ENCODE results near the gene PODNL1. TPM values are rescaled to one million over a fixed set of nuclear protein-coding genes. Genes with fewer than 3 reads are reported as not detected.

The PODNL1 gene
- total RNA-seq, 2 donors from 2014 or later, result 0.50 to 9.1 TPM

- no peaks in the 10 kb centered on the region for H3K27me3 ChIP-seq (replicated peaks; ENCODE audit: insufficient read depth)
- no peak for DNase-seq (ENCODE audit: low spot score)
- H3K27ac ChIP-seq, result no peak overlapping the region
- no peak overlapping the region for H3K4me3 ChIP-seq
- intact Hi-C loops (cut with DNase I), result no loop called here
- peaks cover 6% of the 10 kb centered on the region for H3K4me1 ChIP-seq (replicated peaks)
- 87% methylated on average over 8 of the region's 8 CpGs for WGBS
- H3K9me3 ChIP-seq, result no peaks in the 10 kb centered on the region
- peaks cover 9 to 12% of the 10 kb centered on the region in 2 donors for H3K36me3 ChIP-seq
- TF ChIP-seq POLR2AphosphoS5 (IDR thresholded peaks at IDR 0.05), result no peak
- no peak for TF ChIP-seq POLR2A (IDR thresholded peaks at IDR 0.05)
- TF ChIP-seq CTCF (IDR thresholded peaks at IDR 0.05), result no peak
Measured at GRCh38 chr19:13957051-13957450, 18.8 kb upstream of the PODNL1 start.

GRCh38 chr19:13956365-13956744 is 18.1 kb upstream of the PODNL1 start:
- no peak overlapping the region for H3K27ac ChIP-seq
- intact Hi-C loops (cut with DNase I), result no loop called here
- DNase-seq (ENCODE audit: low spot score), result no peak
- TF ChIP-seq POLR2AphosphoS5 (IDR thresholded peaks at IDR 0.05), result no peak
- TF ChIP-seq POLR2A (IDR thresholded peaks at IDR 0.05), result no peak
- no peak for TF ChIP-seq CTCF (IDR thresholded peaks at IDR 0.05)
- peaks cover 9 to 12% of the 10 kb centered on the region in 2 donors for H3K36me3 ChIP-seq
- peaks cover 6% of the 10 kb centered on the region for H3K4me1 ChIP-seq (replicated peaks)
- H3K27me3 ChIP-seq (replicated peaks; ENCODE audit: insufficient read depth), result no peaks in the 10 kb centered on the region
- H3K9me3 ChIP-seq, result no peaks in the 10 kb centered on the region
- 89% methylated on average over 15 of the region's 16 CpGs for WGBS
- H3K4me3 ChIP-seq, result no peak overlapping the region

GRCh38 chr19:13955662-13956364 is 17.6 kb upstream of the PODNL1 start:
- 89% methylated on average over 39 of the region's 42 CpGs for WGBS

GRCh38 chr19:13954185-13954584 is 16.0 kb upstream of the PODNL1 start:
- no peak for DNase-seq (ENCODE audit: low spot score)
- no peaks in the 10 kb centered on the region for H3K9me3 ChIP-seq
- no peak overlapping the region for H3K27ac ChIP-seq
- intact Hi-C loops (cut with DNase I), result no loop called here
- H3K4me1 ChIP-seq (replicated peaks), result peaks cover 6% of the 10 kb centered on the region
- no peaks in the 10 kb centered on the region for H3K27me3 ChIP-seq (replicated peaks; ENCODE audit: insufficient read depth)
- H3K4me3 ChIP-seq, result no peak overlapping the region
- peaks cover 9 to 12% of the 10 kb centered on the region in 2 donors for H3K36me3 ChIP-seq
- no peak for TF ChIP-seq CTCF (IDR thresholded peaks at IDR 0.05)
- TF ChIP-seq POLR2AphosphoS5 (IDR thresholded peaks at IDR 0.05), result no peak
- no peak for TF ChIP-seq POLR2A (IDR thresholded peaks at IDR 0.05)
- 92% methylated on average over 15 of the region's 15 CpGs for WGBS

More at GRCh38 chr19:13955662-13956364, 17.6 kb upstream of the PODNL1 start:
- Histone ChIP-seq H3K27ac (no peak overlapping the region), H3K9me3 (no peaks in the 10 kb centered on the region), H3K4me1 (replicated peaks) (peaks cover 6% of the 10 kb centered on the region), H3K27me3 (replicated peaks; ENCODE audit: insufficient read depth) (no peaks in the 10 kb centered on the region), H3K36me3 (peaks cover 9 to 12% of the 10 kb centered on the region in 2 donors), H3K4me3 (no peak overlapping the region)
- no peak for DNase-seq (ENCODE audit: low spot score)
- TF ChIP-seq CTCF (IDR thresholded peaks at IDR 0.05), result no peak
- TF ChIP-seq POLR2A (IDR thresholded peaks at IDR 0.05), result no peak
- TF ChIP-seq POLR2AphosphoS5 (IDR thresholded peaks at IDR 0.05), result no peak
- intact Hi-C loops (cut with DNase I), result no loop called here

Data from prostate gland (tissue), 2 donors.